ENCODE results near the gene ITCH.

GRCh38 chr20:34397096-34397495 is 34.0 kb downstream of the ITCH start:
- TF ChIP-seq CTCF (IDR thresholded peaks at IDR 0.05) (no peak), POLR2AphosphoS5 (IDR thresholded peaks at IDR 0.05) (no peak)

All from prostate gland (tissue), 2 donors.